ENCODE results near the gene AGPAT3. TPM values are rescaled to one million over a fixed set of nuclear protein-coding genes. Genes with fewer than 3 reads are reported as not detected.

The AGPAT3 gene
- total and polyA plus RNA-seq, 2 experiments from 2014 or later: 41.0 to 51.2 TPM

DNA sequence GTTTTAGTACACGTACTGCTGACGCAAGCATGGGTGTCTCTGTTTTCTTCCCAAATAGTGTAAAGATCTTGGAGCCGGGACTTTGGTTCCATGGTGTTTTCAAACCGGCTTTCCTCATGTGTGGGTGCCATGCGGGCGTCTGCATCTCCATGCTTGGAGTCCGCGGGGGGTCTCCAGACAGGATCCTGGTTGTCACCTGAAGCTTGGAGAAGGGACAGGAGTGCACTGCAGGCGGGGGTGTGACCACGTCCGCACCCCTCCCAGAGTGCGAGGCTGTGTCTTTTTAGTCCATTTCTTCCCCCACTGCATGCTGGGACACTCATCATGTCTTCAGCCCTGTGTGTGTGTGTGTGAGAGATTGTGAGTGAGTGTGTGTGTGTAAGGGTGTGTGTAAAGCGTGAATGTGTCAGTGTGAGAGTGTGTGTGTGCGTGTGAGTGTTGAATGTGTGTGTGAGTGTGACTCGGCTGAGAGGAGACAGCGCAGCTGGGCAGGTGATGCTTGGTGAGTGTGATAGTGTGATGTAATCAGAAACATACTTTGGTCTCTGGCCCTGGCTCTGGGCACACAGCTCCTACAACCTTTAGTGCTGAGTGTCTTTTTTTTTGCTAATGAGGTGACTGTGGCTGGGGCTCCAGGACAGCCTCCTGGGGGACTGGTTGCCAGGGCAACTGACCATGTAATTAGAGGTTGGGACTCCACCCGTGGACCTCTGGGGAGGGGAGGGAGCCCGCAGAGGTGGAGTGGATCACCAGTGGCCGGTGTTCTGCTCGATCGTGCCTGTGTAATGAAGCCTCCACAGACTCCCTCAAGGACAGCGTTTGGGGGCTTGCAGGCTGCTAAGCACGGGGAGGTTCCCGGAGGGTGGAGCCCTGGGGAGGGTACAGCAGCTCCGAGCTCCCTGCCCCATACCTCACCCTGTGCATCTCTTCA is 55.1 kb downstream of the AGPAT3 start:
- peak overlapping the region; percentile 57 for H3K27ac ChIP-seq
- no peak overlapping the region for H3K4me2 ChIP-seq
- H3K36me3 ChIP-seq (replicated peaks; ENCODE audit: insufficient read depth, low read depth): no peaks in the 10 kb centered on the region
- no peak overlapping the region for H2AFZ ChIP-seq
- H3K4me1 ChIP-seq (ENCODE audit: insufficient read depth): peaks cover 39% of the 10 kb centered on the region
- H3K27me3 ChIP-seq: no peaks in the 10 kb centered on the region
- H3K4me3 ChIP-seq: no peak overlapping the region
- H3K9me2 ChIP-seq (replicated peaks; ENCODE audit: insufficient read depth): no peaks in the 10 kb centered on the region
- TF ChIP-seq EZH2phosphoT487 (IDR thresholded peaks at IDR 0.05; ENCODE audit: low read depth, severe bottlenecking, unreplicated experiment) (no peak), EZH2 (IDR thresholded peaks at IDR 0.05; ENCODE audit: borderline replicate concordance) (no peak), CTCF (IDR thresholded peaks at IDR 0.05; ENCODE audit: poor library complexity) (no peak)
- WGBS (ENCODE audit: low lambda C conversion rate, missing lambda C conversion rate): 77% methylated on average over 25 of the region's 25 CpGs
- H3K9me3 ChIP-seq (ENCODE audit: low read depth): no peaks in the 10 kb centered on the region
- H3K79me2 ChIP-seq: peaks cover 84% of the 10 kb centered on the region
- peak; percentile 63 for DNase-seq (ENCODE audit: low spot score)
- H4K20me1 ChIP-seq (ENCODE audit: insufficient read depth, poor library complexity, severe bottlenecking): peaks cover 32% of the 10 kb centered on the region

- H3K9me2 ChIP-seq (replicated peaks; ENCODE audit: insufficient read depth): no peaks in the 10 kb centered on the region
- WGBS (ENCODE audit: low lambda C conversion rate, missing lambda C conversion rate): 41% methylated on average over 10 of the region's 10 CpGs
- peaks cover 49% of the 10 kb centered on the region for H3K4me1 ChIP-seq (ENCODE audit: insufficient read depth)
- H3K79me2 ChIP-seq: peaks cover 81% of the 10 kb centered on the region
- DNase-seq (ENCODE audit: low spot score): peak; percentile 59
- H3K4me2 ChIP-seq: peak overlapping the region; percentile 34
- H2AFZ ChIP-seq: no peak overlapping the region
- H3K27ac ChIP-seq: peak overlapping the region; percentile 60
- no peaks in the 10 kb centered on the region for H3K9me3 ChIP-seq (ENCODE audit: low read depth)
- peaks cover 29% of the 10 kb centered on the region for H4K20me1 ChIP-seq (ENCODE audit: insufficient read depth, poor library complexity, severe bottlenecking)
- H3K27me3 ChIP-seq: no peaks in the 10 kb centered on the region
- TF ChIP-seq EZH2phosphoT487 (IDR thresholded peaks at IDR 0.05; ENCODE audit: low read depth, severe bottlenecking, unreplicated experiment): no peak
- no peak for TF ChIP-seq EZH2 (IDR thresholded peaks at IDR 0.05; ENCODE audit: borderline replicate concordance)
- no peak for TF ChIP-seq CTCF (IDR thresholded peaks at IDR 0.05; ENCODE audit: poor library complexity)
- no peaks in the 10 kb centered on the region for H3K36me3 ChIP-seq (replicated peaks; ENCODE audit: insufficient read depth, low read depth)
- no peak overlapping the region for H3K4me3 ChIP-seq
These were observed 56.6 kb downstream of the AGPAT3 start for GRCh38 chr21:43921571-43921978.

DNA sequence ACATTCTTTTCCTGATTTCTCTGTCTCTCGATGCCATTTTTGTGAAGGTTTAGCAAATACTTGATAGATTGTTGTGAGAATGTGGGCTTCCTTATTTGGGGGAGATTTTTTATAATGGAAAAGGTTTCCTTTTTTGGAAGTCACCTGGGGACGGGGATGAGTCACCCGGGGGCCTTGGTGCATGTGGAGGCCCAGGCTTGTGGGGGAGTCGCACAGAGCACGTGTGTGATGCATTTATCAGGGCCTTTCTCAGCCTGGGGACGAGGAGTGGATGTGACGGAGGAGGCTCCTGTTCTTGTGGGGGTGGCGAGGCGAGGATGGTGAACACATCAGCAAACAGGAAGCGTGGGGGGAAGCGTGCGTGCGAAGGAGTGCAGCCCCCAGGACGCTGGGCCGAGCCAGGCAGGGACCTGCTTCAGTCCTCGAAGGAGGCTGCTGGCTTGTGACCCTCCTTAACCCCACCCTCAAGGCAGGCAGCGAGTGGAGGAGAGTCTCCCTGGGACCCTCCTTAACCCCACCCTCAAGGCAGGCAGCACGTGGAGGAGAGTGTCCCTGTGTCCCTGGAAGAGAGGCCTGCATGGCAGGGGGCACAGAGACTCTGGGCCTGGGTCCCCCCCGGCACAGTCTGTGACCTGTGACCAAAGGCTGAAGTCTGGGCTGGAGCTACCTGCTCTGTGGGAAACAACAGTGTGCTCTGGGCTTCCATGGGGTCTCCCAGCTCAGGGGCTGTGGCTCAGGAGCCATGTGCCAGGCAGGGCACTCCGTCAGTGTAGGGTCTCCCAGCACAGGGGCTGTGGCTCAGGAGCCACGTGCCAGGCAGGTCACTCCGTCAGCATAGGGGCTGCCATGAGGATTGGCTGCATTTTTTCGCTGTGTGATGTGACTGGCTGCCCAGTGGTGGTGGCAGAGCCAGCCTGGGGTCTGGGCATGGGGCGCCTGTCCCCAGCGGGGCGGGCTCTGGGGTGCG is 57.2 kb downstream of the AGPAT3 start:
- Histone ChIP-seq H3K27me3 (no peaks in the 10 kb centered on the region), H4K20me1 (ENCODE audit: insufficient read depth, poor library complexity, severe bottlenecking) (peaks cover 29% of the 10 kb centered on the region), H3K4me3 (no peak overlapping the region), H2AFZ (no peak overlapping the region), H3K9me2 (replicated peaks; ENCODE audit: insufficient read depth) (no peaks in the 10 kb centered on the region), H3K36me3 (replicated peaks; ENCODE audit: insufficient read depth, low read depth) (no peaks in the 10 kb centered on the region), H3K79me2 (peaks cover 81% of the 10 kb centered on the region), H3K4me2 (peak overlapping the region; percentile 34), H3K9me3 (ENCODE audit: low read depth) (no peaks in the 10 kb centered on the region), H3K27ac (peak overlapping the region; percentile 60), H3K4me1 (ENCODE audit: insufficient read depth) (peaks cover 49% of the 10 kb centered on the region)
- no peak for DNase-seq (ENCODE audit: low spot score)
- no peak for TF ChIP-seq CTCF (IDR thresholded peaks at IDR 0.05; ENCODE audit: poor library complexity)
- WGBS (ENCODE audit: low lambda C conversion rate, missing lambda C conversion rate): 72% methylated on average over 27 of the region's 27 CpGs

Data from hepatocyte (in vitro differentiated cells).